Neural cell (in vitro differentiated cells): ENCODE measurements around the gene HEBP1. TPM values are rescaled to one million over a fixed set of nuclear protein-coding genes. Genes with fewer than 3 reads are reported as not detected.

ENCODE experiments used
- H2AFZ ChIP-seq: fragments of 200-600, 300-800 bp; sonication (generic), shearing (Covaris generic); 2 replicates; pipeline ENCODE4 v1.6.0; 2014; ENCODE audit warnings: low read depth, mild to moderate bottlenecking, antibody characterized with exemption, low read length, moderate library complexity
- H3F3A ChIP-seq: fragments of 200-600 bp; shearing (Covaris generic); 2 replicates; pipeline ENCODE4 v1.6.1; 2016; ENCODE audit warnings: mild to moderate bottlenecking, moderate library complexity, mixed read lengths, antibody characterized with exemption, low read length; ENCODE audit not compliant: insufficient read depth, poor library complexity, severe bottlenecking
- H3K27ac ChIP-seq: fragments of 200-600, 300-800 bp; sonication (generic), shearing (Covaris generic); 2 replicates; pipeline ENCODE4 v1.5.1; 2014; ENCODE audit warnings: mild to moderate bottlenecking, low read length, moderate library complexity
- H3K27me3 ChIP-seq: fragments of 300-800, 200-600 bp; sonication (generic), shearing (Covaris generic); 2 replicates; pipeline ENCODE4 v1.6.0; 2014; ENCODE audit warnings: mild to moderate bottlenecking, low read depth, low read length, moderate library complexity; ENCODE audit not compliant: insufficient read depth
- H3K36me3 ChIP-seq: fragments of 300-800, 200-600 bp; sonication (generic), shearing (Covaris generic); 2 replicates; pipeline ENCODE4 v1.5.1; 2014; ENCODE audit warnings: mild to moderate bottlenecking, antibody characterized with exemption, low read length, moderate library complexity; ENCODE audit not compliant: insufficient read depth
- H3K4me2 ChIP-seq: fragments of 300-800, 200-600 bp; sonication (generic), shearing (Covaris generic); 2 replicates; pipeline ENCODE4 v1.6.0; 2014; ENCODE audit warnings: mild to moderate bottlenecking, low read length
- H3K4me3 ChIP-seq: fragments of 300-800, 200-600 bp; sonication (generic), shearing (Covaris generic); 2 replicates; pipeline ENCODE4 v1.5.1; 2014; ENCODE audit warnings: mild to moderate bottlenecking, low read length, moderate library complexity
- H3K79me2 ChIP-seq: fragments of 200-600 bp; shearing (Covaris generic); replicated peaks from 2 replicates; pipeline ENCODE4 v1.6.0; 2014; ENCODE audit warnings: mild to moderate bottlenecking, low read length, moderate library complexity; ENCODE audit not compliant: insufficient read depth
- H3K9ac ChIP-seq: fragments of 300-800, 200-600 bp; sonication (generic), shearing (Covaris generic); 2 replicates; pipeline ENCODE4 v1.6.1; 2016; ENCODE audit warnings: mild to moderate bottlenecking, low read length, mixed read lengths
- H3K9me2 ChIP-seq: fragments of 200-600 bp; shearing (Covaris generic); 2 replicates; pipeline ENCODE4 v1.6.1; 2016; ENCODE audit warnings: mild to moderate bottlenecking, low read length, mixed read lengths; ENCODE audit not compliant: insufficient read depth
- H3K9me3 ChIP-seq: fragments of 200-600, 300-800 bp; sonication (generic), shearing (Covaris generic); 2 replicates; pipeline ENCODE4 v1.6.1; 2016; ENCODE audit warnings: mild to moderate bottlenecking, mixed run types, low read length, moderate library complexity, mixed read lengths
- H4K20me1 ChIP-seq: fragments of 200-600 bp; shearing (Covaris generic); 2 replicates; pipeline ENCODE4 v1.6.1; 2016; ENCODE audit warnings: mild to moderate bottlenecking, mixed run types; ENCODE audit not compliant: insufficient read depth
- EP300 ChIP-seq: fragments of 450-650 bp; conservative IDR thresholded peaks from 2 replicates; pipeline ENCODE4 v1.6.1; 2014; ENCODE audit warnings: antibody characterized with exemption, mild to moderate bottlenecking, moderate library complexity; ENCODE audit not compliant: poor library complexity, severe bottlenecking
- EZH2 ChIP-seq: fragments of 200-600, 300-800 bp; shearing (Covaris generic), sonication (generic); IDR thresholded peaks from 2 replicates; pipeline ENCODE4 v1.6.1; 2014; ENCODE audit warnings: antibody characterized with exemption, low read length, borderline replicate concordance, mild to moderate bottlenecking; ENCODE audit not compliant: insufficient read depth, poor library complexity, severe bottlenecking
- MXI1 ChIP-seq: fragments of 450-650 bp; conservative IDR thresholded peaks from 2 replicates; pipeline ENCODE4 v1.6.1; 2014; ENCODE audit warnings: antibody characterized with exemption, mild to moderate bottlenecking; ENCODE audit not compliant: poor library complexity, severe bottlenecking
- POLR2AphosphoS5 ChIP-seq: IDR thresholded peaks from 2 replicates; pipeline ENCODE4 v1.6.1; 2012
- RAD21 ChIP-seq: fragments of 450-650 bp; conservative IDR thresholded peaks from 2 replicates; pipeline ENCODE4 v1.6.1; 2014; ENCODE audit warnings: antibody characterized with exemption, mild to moderate bottlenecking, moderate library complexity
- SMC3 ChIP-seq: fragments of 450-650 bp; conservative IDR thresholded peaks from 2 replicates; pipeline ENCODE4 v1.6.1; 2014; ENCODE audit warnings: antibody characterized with exemption, mild to moderate bottlenecking, moderate library complexity; ENCODE audit not compliant: poor library complexity
- TAF1 ChIP-seq: IDR thresholded peaks from 2 replicates; pipeline ENCODE4 v1.6.1; 2012; ENCODE audit warnings: low read depth
- polyA plus RNA-seq: library from polyadenylated mRNA; depleted of rRNA; stranded (reverse); fragments of >200 nt; gene quantifications from 2 replicates; pipeline ENCODE4 v1.2.3, GENCODE V29; 2014
- TF ChIP-seq, protein P1 (sequence below): IDR thresholded peaks from 2 replicates; pipeline ENCODE4 v1.6.1; 2012; ENCODE audit warnings: borderline replicate concordance
- TF ChIP-seq, protein P2 (sequence below): fragments of 450-650 bp; IDR thresholded peaks from 2 replicates; pipeline ENCODE4 v1.5.1; 2014; ENCODE audit warnings: antibody characterized with exemption, mild to moderate bottlenecking, moderate library complexity; ENCODE audit not compliant: poor library complexity, severe bottlenecking

Gene HEBP1
- polyA plus RNA-seq, 1 donor from 2014 or later, result 1.2 TPM

DNA sequence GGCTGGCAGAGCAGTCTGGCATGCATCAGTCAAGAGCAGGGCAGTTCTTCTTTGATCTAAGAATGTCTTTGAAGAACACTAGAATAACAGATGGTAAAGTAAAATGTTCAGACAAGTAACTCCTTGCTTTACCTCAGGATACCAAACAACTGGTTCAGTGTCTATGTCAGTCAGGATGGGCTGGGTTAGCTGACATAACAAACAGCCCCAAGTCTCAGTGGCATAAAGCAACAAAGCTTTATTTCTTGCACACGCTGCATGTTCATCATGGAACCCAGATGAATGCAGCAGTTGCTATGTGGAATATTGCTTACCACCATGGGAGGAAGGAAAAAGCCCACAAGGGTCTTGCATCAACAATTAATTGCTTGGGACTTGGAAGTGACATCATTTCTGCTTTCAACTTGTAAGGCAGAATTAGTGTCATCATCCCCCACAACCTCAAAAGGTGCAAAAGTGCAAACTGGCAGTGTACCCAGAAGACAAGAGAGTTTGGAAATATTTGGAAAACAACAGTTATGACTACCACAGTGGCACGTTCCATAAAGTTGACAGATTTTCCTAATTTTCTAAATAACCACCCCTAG lies 69.3 kb downstream of the HEBP1 start:
- Histone ChIP-seq H3K36me3 (no peaks in the 10 kb centered on the region), H3F3A (no peaks in the 10 kb centered on the region), H3K9ac (no peak overlapping the region), H3K9me3 (no peaks in the 10 kb centered on the region), H3K9me2 (no peaks in the 10 kb centered on the region), H3K4me3 (no peak overlapping the region), H4K20me1 (no peaks in the 10 kb centered on the region), H3K79me2 (no peaks in the 10 kb centered on the region), H3K27me3 (no peaks in the 10 kb centered on the region), H2AFZ (no peak overlapping the region), H3K27ac (no peak overlapping the region), H3K4me2 (no peak overlapping the region)
- TF ChIP-seq TAF1, result no peak
- TF ChIP-seq, protein P1, sequence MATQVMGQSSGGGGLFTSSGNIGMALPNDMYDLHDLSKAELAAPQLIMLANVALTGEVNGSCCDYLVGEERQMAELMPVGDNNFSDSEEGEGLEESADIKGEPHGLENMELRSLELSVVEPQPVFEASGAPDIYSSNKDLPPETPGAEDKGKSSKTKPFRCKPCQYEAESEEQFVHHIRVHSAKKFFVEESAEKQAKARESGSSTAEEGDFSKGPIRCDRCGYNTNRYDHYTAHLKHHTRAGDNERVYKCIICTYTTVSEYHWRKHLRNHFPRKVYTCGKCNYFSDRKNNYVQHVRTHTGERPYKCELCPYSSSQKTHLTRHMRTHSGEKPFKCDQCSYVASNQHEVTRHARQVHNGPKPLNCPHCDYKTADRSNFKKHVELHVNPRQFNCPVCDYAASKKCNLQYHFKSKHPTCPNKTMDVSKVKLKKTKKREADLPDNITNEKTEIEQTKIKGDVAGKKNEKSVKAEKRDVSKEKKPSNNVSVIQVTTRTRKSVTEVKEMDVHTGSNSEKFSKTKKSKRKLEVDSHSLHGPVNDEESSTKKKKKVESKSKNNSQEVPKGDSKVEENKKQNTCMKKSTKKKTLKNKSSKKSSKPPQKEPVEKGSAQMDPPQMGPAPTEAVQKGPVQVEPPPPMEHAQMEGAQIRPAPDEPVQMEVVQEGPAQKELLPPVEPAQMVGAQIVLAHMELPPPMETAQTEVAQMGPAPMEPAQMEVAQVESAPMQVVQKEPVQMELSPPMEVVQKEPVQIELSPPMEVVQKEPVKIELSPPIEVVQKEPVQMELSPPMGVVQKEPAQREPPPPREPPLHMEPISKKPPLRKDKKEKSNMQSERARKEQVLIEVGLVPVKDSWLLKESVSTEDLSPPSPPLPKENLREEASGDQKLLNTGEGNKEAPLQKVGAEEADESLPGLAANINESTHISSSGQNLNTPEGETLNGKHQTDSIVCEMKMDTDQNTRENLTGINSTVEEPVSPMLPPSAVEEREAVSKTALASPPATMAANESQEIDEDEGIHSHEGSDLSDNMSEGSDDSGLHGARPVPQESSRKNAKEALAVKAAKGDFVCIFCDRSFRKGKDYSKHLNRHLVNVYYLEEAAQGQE, result no peak
- no peak for TF ChIP-seq EZH2

DNA sequence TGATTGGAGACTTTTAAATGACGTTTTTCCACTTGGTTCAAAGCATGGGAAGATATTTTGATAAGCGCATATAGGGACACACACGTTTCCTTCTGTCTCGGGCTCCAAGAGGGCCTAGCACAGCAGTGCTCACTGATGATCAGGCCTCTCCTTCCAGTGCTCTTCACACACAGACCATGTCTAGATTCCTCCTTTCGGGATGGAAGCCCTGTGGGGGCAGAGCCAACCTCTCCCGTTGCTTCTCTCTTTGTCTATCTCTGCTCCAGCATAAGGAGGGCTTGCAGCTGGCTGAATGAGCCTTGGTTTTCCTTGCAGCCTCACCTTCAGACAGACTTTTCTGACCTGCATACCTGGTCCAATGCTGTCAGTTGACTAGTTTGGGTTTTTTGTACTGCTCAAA lies 70.4 kb downstream of the HEBP1 start:
- no peak overlapping the region for H3K4me3 ChIP-seq
- no peaks in the 10 kb centered on the region for H3K79me2 ChIP-seq
- H3K36me3 ChIP-seq, result no peaks in the 10 kb centered on the region
- no peak overlapping the region for H3K4me2 ChIP-seq
- H4K20me1 ChIP-seq, result no peaks in the 10 kb centered on the region
- H3K9me2 ChIP-seq, result no peaks in the 10 kb centered on the region
- no peaks in the 10 kb centered on the region for H3K9me3 ChIP-seq
- no peaks in the 10 kb centered on the region for H3K27me3 ChIP-seq
- H3K27ac ChIP-seq, result no peak overlapping the region
- no peak overlapping the region for H2AFZ ChIP-seq
- no peaks in the 10 kb centered on the region for H3F3A ChIP-seq
- TF ChIP-seq, protein P1, result no peak
- TF ChIP-seq EZH2, result no peak
- H3K9ac ChIP-seq, result no peak overlapping the region

DNA sequence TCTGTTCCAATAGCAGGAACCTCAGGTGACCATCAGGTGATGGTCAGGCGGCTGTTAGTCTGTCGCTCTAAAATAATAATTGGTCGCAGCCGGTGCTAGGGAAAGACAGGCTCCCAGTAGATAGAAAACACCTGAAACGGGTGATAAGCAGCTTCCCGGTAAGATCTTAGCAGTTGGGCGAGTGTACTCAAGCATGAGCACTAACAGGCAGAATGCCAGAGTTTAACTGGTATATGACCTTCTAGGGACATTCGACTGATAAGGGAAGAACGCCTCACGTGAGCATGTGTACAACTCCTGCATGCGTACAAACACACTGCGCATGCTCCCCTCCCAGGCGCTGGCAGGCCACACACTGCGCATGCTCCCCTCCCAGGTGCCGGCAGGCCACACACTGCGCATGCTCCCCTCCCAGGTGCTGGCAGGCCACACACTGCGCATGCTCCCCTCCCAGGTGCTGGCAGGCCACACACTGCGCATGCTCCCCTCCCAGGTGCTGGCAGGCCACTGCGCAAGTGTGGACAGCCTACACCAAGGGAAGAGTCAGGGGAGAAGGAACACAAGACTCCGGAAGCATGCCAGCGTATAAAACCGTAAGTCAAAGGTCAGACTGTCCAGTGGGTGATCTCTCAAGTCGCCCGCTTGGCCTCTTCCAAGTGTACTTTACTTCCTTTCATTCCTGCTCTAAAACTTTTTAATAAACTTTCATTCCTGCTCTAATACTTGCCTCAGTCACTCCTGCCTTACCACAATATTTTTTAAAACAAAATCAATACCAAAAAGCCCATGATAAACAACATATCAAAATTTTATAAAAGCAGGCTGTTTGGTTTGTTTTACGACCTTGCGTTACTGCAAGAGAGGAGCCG lies 72.6 kb downstream of the HEBP1 start:
- Histone ChIP-seq H3K4me2 (no peak overlapping the region), H4K20me1 (no peaks in the 10 kb centered on the region), H3K27me3 (no peaks in the 10 kb centered on the region), H3K4me3 (no peak overlapping the region), H3K79me2 (no peaks in the 10 kb centered on the region), H3F3A (no peaks in the 10 kb centered on the region), H2AFZ (no peak overlapping the region), H3K9me3 (no peaks in the 10 kb centered on the region), H3K9me2 (no peaks in the 10 kb centered on the region), H3K27ac (no peak overlapping the region), H3K9ac (no peak overlapping the region), H3K36me3 (no peaks in the 10 kb centered on the region)
- TF ChIP-seq MXI1 (no peak), POLR2AphosphoS5 (no peak), EP300 (no peak), SMC3 (no peak), RAD21 (no peak), TAF1 (no peak), EZH2 (no peak)
- TF ChIP-seq, protein P2, sequence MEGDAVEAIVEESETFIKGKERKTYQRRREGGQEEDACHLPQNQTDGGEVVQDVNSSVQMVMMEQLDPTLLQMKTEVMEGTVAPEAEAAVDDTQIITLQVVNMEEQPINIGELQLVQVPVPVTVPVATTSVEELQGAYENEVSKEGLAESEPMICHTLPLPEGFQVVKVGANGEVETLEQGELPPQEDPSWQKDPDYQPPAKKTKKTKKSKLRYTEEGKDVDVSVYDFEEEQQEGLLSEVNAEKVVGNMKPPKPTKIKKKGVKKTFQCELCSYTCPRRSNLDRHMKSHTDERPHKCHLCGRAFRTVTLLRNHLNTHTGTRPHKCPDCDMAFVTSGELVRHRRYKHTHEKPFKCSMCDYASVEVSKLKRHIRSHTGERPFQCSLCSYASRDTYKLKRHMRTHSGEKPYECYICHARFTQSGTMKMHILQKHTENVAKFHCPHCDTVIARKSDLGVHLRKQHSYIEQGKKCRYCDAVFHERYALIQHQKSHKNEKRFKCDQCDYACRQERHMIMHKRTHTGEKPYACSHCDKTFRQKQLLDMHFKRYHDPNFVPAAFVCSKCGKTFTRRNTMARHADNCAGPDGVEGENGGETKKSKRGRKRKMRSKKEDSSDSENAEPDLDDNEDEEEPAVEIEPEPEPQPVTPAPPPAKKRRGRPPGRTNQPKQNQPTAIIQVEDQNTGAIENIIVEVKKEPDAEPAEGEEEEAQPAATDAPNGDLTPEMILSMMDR, result no peak
